ENCODE data around the gene NHLRC3. TPM values are rescaled to one million over a fixed set of nuclear protein-coding genes. Genes with fewer than 3 reads are reported as not detected.

Gene NHLRC3
- total RNA-seq, 1 donor from 2014 or later = 35.4 TPM

- no peak overlapping the region for H3K27ac ChIP-seq
- no peaks in the 10 kb centered on the region for H3K4me1 ChIP-seq
- ATAC-seq = no peak
- peaks cover 27% of the 10 kb centered on the region for H3K36me3 ChIP-seq
- TF ChIP-seq CTCF (IDR thresholded peaks at IDR 0.05) = no peak
- no peak for DNase-seq
- intact Hi-C loops (cut with DNase I) = loop anchor here (10.0 kb wide), 1 partner anchor 562 kb away; no protein-coding TSS in a partner anchor
- H3K9me3 ChIP-seq = no peaks in the 10 kb centered on the region
- H3K27me3 ChIP-seq (ENCODE audit: low read depth) = no peaks in the 10 kb centered on the region
- H3K4me3 ChIP-seq = no peak overlapping the region
These were observed 14.7 kb downstream of the NHLRC3 start for GRCh38 chr13:39052944-39053343.

- ATAC-seq (no peak), DNase-seq (no peak)
- no peak overlapping the region for H3K4me3 ChIP-seq
- intact Hi-C loops (cut with DNase I) = loop anchor here (10.0 kb wide), 1 partner anchor 561 kb away; no protein-coding TSS in a partner anchor
- no peaks in the 10 kb centered on the region for H3K4me1 ChIP-seq
- H3K36me3 ChIP-seq = peaks cover 21% of the 10 kb centered on the region
- H3K9me3 ChIP-seq = no peaks in the 10 kb centered on the region
- no peak overlapping the region for H3K27ac ChIP-seq
- TF ChIP-seq CTCF (IDR thresholded peaks at IDR 0.05) = no peak
- no peaks in the 10 kb centered on the region for H3K27me3 ChIP-seq (ENCODE audit: low read depth)
These were observed 15.9 kb downstream of the NHLRC3 start for GRCh38 chr13:39054112-39054511.

GRCh38 chr13:39056018-39056417, 17.8 kb downstream of the NHLRC3 start:
- H3K4me1 ChIP-seq = no peaks in the 10 kb centered on the region
- H3K4me3 ChIP-seq = no peak overlapping the region
- no peak for DNase-seq
- peaks cover 21% of the 10 kb centered on the region for H3K36me3 ChIP-seq
- no peaks in the 10 kb centered on the region for H3K27me3 ChIP-seq (ENCODE audit: low read depth)
- no peak for TF ChIP-seq CTCF (IDR thresholded peaks at IDR 0.05)
- H3K9me3 ChIP-seq = no peaks in the 10 kb centered on the region
- H3K27ac ChIP-seq = no peak overlapping the region
- intact Hi-C loops (cut with DNase I) = loop anchor here (10.0 kb wide), 1 partner anchor 559 kb away; no protein-coding TSS in a partner anchor
- no peak for ATAC-seq

- Histone ChIP-seq H3K27ac (no peak overlapping the region), H3K27me3 (ENCODE audit: low read depth) (no peaks in the 10 kb centered on the region), H3K36me3 (peaks cover 13% of the 10 kb centered on the region), H3K4me1 (no peaks in the 10 kb centered on the region), H3K4me3 (no peak overlapping the region), H3K9me3 (no peaks in the 10 kb centered on the region)
- no peak for TF ChIP-seq CTCF (IDR thresholded peaks at IDR 0.05)
- intact Hi-C loops (cut with DNase I) = loop anchor here (10.0 kb wide), 1 partner anchor 557 kb away; no protein-coding TSS in a partner anchor
- ATAC-seq = no peak
- DNase-seq = no peak
These were observed 19.8 kb downstream of the NHLRC3 start for GRCh38 chr13:39058040-39058439.

GRCh38 chr13:39062004-39062403, 23.7 kb downstream of the NHLRC3 start:
- DNase-seq (no peak), ATAC-seq (no peak)
- no peaks in the 10 kb centered on the region for H3K9me3 ChIP-seq
- TF ChIP-seq CTCF (IDR thresholded peaks at IDR 0.05) = no peak
- H3K27ac ChIP-seq = no peak overlapping the region
- H3K27me3 ChIP-seq (ENCODE audit: low read depth) = no peaks in the 10 kb centered on the region
- intact Hi-C loops (cut with DNase I) = no loop called here
- no peaks in the 10 kb centered on the region for H3K36me3 ChIP-seq
- H3K4me1 ChIP-seq = no peaks in the 10 kb centered on the region
- H3K4me3 ChIP-seq = no peak overlapping the region

GRCh38 chr13:39072842-39073241, 34.6 kb downstream of the NHLRC3 start:
- Histone ChIP-seq H3K4me1 (no peaks in the 10 kb centered on the region), H3K9me3 (no peaks in the 10 kb centered on the region), H3K4me3 (no peak overlapping the region), H3K27me3 (ENCODE audit: low read depth) (no peaks in the 10 kb centered on the region), H3K36me3 (no peaks in the 10 kb centered on the region), H3K27ac (no peak overlapping the region)
- intact Hi-C loops (cut with DNase I) = no loop called here
- DNase-seq = no peak
- no peak for TF ChIP-seq CTCF (IDR thresholded peaks at IDR 0.05)
- no peak for ATAC-seq
